Measurements from ENCODE around the gene POLR1E. TPM values are rescaled to one million over a fixed set of nuclear protein-coding genes. Genes with fewer than 3 reads are reported as not detected.

POLR1E gene
- total RNA-seq, 1 experiment from 2014 or later: 45.8 TPM

DNA sequence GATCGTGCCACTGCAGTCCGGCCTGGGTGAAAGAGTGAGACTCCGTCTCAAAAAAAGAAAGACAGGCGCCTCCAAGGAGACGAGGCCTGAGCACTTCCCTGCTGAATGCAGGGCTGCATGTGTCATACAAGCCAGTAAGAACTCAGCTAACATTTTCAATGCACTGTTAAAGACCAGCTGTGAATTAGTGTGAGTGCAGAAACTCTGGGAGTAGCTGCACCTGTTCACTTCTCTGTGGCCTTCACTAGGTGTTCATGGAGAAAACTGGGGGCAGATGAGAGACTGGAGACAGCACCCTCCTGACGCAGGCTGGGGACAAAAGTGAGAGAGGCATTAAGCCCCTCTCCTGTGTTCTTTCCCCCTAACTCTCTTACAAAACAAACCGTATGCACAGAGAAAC is 48.7 kb downstream of the POLR1E start:
- Mint-ChIP-seq H3K4me1 (peaks cover 0 to 3% of the 10 kb centered on the region in 2 experiments; a peak in 1 of 4 replicates), H3K9me3 (no peaks in the 10 kb centered on the region), H3K27me3 (ENCODE audit: low read depth) (no peaks in the 10 kb centered on the region), H3K36me3 (ENCODE audit: insufficient read depth in 1 of 3, low read depth in 3 of 3) (peaks cover 12 to 40% (median 36%) of the 10 kb centered on the region in 3 experiments; a peak in 6 of 7 replicates), H3K27ac (peak overlapping the region; percentile 15 to 70 (median 20); a peak in 2 of 7 replicates), H3K4me3 (no peak overlapping the region)
- H3K4ac ChIP-seq (ENCODE audit: low read depth, low read length): no peak overlapping the region
- no peak overlapping the region for H2BK12ac ChIP-seq (ENCODE audit: insufficient read length, low read depth, low read length)
- no peak overlapping the region for H4K91ac ChIP-seq (ENCODE audit: insufficient read length, low read depth, low read length)
- H3K4me2 ChIP-seq (ENCODE audit: insufficient read depth, insufficient read length, low read length): no peak overlapping the region
- H2AFZ ChIP-seq (ENCODE audit: low read length): no peak overlapping the region
- no CpG with 5 or more reads among the region's 7 CpGs for WGBS (ENCODE audit: extremely low coverage, insufficient read length, low lambda C conversion rate)
- H2BK120ac ChIP-seq (ENCODE audit: low read depth, low read length, poor library complexity, severe bottlenecking): no peak overlapping the region
- no peaks in the 10 kb centered on the region for H3K4me1 ChIP-seq (ENCODE audit: insufficient read depth, low read length)
- no peak for DNase-seq
- H3K23me2 ChIP-seq (ENCODE audit: insufficient read length, low read depth, low read length, poor library complexity, severe bottlenecking): no peaks in the 10 kb centered on the region
- no peak overlapping the region for H4K8ac ChIP-seq (replicated peaks; ENCODE audit: insufficient read length, low read depth, low read length)
- H2BK15ac ChIP-seq (ENCODE audit: low read depth, low read length): no peak overlapping the region
- H3K79me1 ChIP-seq (ENCODE audit: insufficient read depth, low read depth, low read length, poor library complexity, severe bottlenecking): no peaks in the 10 kb centered on the region
- H4K5ac ChIP-seq (ENCODE audit: insufficient read length, low read depth, low read length): no peak overlapping the region
- H3T11ph ChIP-seq (ENCODE audit: low read length): no peak overlapping the region
- TF ChIP-seq, protein P1, sequence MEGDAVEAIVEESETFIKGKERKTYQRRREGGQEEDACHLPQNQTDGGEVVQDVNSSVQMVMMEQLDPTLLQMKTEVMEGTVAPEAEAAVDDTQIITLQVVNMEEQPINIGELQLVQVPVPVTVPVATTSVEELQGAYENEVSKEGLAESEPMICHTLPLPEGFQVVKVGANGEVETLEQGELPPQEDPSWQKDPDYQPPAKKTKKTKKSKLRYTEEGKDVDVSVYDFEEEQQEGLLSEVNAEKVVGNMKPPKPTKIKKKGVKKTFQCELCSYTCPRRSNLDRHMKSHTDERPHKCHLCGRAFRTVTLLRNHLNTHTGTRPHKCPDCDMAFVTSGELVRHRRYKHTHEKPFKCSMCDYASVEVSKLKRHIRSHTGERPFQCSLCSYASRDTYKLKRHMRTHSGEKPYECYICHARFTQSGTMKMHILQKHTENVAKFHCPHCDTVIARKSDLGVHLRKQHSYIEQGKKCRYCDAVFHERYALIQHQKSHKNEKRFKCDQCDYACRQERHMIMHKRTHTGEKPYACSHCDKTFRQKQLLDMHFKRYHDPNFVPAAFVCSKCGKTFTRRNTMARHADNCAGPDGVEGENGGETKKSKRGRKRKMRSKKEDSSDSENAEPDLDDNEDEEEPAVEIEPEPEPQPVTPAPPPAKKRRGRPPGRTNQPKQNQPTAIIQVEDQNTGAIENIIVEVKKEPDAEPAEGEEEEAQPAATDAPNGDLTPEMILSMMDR (conservative IDR thresholded peaks at IDR 0.05): no peak
- H2BK20ac ChIP-seq (ENCODE audit: low read depth, low read length, poor library complexity, severe bottlenecking): no peak overlapping the region
- H2AK5ac ChIP-seq (ENCODE audit: insufficient read length, low read length): no peak overlapping the region
- no peak overlapping the region for H3K9ac ChIP-seq (ENCODE audit: extremely low read depth, insufficient read length, low read length)
- no peak overlapping the region for H2BK5ac ChIP-seq (ENCODE audit: insufficient read length, low read length)
- H3K18ac ChIP-seq (ENCODE audit: insufficient read length, low read depth, low read length): no peak overlapping the region
- H3K14ac ChIP-seq (ENCODE audit: insufficient read depth, low read length): no peak overlapping the region
- H3K79me2 ChIP-seq (ENCODE audit: insufficient read depth, low read length): no peaks in the 10 kb centered on the region
- no peaks in the 10 kb centered on the region for H3K27me3 ChIP-seq (ENCODE audit: insufficient read depth, low read length)
- H3K23ac ChIP-seq (ENCODE audit: insufficient read length, low read depth, low read length): no peak overlapping the region
- no peaks in the 10 kb centered on the region for H3K9me3 ChIP-seq (ENCODE audit: control insufficient read depth, low read depth, low read length)
- no peak overlapping the region for H3K27ac ChIP-seq (ENCODE audit: insufficient read length, low read depth, low read length)
- H3K56ac ChIP-seq (ENCODE audit: insufficient read length, low read depth, low read length): no peak overlapping the region
- no peaks in the 10 kb centered on the region for H4K20me1 ChIP-seq (ENCODE audit: control insufficient read depth, insufficient read depth, insufficient read length)
